ENCODE data around the gene IRF2BP2.

IRF2BP2 gene

DNA sequence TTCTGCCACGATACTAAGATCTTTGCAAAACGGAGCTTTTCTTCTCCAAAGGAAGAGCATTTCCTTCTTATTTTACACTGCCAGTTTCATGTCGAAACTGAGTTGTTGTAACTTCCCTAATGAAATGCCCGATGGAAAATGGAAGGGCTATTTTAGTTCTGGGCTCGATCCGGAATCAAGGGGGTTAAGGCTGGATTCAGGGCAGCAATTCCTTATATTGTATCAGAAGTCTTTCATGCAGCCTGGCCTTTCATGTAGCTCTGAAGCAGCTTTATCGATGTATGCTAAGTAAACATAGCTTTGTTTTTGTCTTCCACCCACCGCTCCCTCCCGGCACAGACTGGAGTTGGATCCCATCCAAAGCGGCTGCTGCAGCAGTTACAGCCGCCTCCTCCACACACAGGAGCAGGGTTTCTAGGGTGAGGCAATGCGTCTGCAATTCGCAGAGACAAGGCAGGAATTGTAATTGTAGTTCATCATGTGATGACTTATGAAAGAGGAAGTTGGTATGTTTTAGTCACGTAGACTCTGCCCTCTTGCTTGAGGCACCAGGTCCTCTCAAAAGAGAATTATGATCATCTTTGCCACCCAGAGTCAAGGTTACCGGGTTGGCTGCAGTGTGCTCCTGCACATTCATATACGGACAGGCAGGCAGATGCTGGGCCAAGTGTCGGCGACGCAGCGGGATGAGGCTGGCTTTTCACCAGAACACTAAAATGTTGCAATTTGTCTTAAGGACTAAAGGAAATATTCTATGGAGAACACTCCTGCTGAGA is 2.6 kb upstream of the IRF2BP2 start:
- DNase-seq = peak; percentile 97

DNA sequence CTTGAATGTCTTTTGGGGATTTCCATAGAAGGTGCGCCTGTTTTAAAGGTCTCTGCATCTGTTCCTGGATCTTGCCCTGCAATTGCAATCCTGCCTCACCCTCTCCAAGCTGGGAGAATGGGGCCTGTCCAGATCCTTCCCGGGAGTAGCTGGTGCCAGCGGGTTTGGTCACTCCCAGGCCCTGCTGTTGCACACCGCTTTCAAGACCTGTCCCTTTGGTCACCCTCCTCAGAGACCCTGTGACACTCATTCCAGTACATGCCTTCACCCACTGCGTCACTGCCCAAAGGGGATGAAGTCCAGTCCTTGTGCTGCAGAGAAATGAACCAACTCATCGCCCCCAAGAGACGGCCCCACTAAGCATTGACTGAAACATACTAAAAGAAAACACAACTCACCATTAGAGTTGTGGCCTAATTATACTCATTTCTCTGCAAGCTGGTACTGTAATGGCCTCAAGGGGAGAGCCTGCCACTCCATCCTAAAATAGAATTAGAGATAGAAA is 1.9 kb upstream of the IRF2BP2 start:
- peak; percentile 83 for DNase-seq

DNA sequence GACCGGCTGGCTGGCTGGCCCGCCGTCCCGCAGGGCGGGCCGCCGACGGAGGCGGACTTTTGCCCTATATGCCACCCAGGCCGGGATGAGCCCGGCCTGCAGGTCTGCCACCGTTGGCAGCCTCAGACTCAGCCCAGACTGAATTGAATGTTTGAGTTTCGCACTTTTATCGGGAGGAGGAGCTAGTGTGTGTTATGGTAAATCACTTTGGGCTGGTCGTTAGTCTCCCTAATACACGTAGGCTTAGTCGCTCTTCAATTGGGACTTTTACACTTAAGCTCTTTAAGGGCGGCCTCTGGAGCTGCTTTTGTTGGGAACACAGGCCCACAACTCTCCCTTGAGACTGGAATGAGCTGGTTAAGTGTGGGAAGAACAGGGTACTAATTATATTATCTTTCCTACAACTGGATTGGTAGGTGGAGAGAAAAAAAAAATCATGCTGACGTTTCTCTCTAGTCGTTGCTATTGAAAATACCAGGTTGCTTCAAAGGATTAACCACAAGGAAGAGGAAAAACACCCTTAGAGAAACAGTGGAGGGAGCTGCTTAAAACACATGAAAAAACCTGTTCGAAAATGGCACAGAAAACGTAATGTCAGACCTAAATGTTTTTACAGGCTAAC is 1.4 kb upstream of the IRF2BP2 start:
- DNase-seq = peak; percentile 91

DNA sequence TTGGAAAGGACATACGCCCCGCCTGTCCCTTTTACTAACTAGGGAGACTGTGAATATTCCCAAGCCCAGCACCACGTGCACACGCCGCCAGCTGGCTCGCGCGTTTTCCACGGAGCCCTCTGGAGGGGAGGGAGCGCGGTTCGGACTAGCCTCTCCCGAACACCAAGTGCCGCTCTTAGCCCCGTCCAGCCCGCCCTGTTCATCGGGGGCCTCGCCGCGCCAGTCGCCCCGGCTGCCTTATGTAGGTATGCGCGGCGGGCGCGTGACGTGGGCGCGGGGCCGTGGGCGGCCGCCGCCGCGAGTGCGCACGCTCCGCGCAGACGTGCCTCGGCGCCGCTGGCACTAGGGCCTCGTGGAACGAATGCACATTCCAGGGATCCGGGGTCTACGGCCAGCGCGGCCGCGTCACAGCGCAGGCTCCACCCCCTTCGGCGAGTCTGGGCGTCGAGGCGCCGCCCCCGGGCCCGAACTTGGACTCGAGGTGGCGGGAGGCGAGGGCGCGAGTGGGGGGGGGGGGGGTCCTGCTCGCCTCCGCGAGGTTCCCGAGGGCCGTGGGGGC is 767 bp upstream of the IRF2BP2 start:
- peak; percentile 66 for DNase-seq

DNA sequence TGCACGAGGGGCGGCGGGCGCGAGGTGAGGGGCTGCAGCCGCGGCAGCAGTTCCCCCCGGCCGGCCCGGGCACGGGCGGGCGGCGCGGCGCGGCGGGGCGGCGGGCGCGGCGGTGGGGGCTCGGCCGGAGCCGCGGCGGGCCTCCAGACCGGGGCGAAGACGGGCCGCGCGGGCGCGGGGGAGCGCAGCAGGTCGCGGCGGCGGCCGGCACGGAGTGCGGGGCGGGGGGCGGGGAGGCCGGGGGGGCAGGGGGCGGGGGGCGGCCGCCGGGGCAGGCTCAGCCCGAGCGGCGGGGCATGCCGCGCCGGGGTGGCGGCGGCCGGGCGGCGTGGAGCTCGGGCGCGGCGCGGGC is 311 bp downstream of the IRF2BP2 start:
- DNase-seq = no peak

DNA sequence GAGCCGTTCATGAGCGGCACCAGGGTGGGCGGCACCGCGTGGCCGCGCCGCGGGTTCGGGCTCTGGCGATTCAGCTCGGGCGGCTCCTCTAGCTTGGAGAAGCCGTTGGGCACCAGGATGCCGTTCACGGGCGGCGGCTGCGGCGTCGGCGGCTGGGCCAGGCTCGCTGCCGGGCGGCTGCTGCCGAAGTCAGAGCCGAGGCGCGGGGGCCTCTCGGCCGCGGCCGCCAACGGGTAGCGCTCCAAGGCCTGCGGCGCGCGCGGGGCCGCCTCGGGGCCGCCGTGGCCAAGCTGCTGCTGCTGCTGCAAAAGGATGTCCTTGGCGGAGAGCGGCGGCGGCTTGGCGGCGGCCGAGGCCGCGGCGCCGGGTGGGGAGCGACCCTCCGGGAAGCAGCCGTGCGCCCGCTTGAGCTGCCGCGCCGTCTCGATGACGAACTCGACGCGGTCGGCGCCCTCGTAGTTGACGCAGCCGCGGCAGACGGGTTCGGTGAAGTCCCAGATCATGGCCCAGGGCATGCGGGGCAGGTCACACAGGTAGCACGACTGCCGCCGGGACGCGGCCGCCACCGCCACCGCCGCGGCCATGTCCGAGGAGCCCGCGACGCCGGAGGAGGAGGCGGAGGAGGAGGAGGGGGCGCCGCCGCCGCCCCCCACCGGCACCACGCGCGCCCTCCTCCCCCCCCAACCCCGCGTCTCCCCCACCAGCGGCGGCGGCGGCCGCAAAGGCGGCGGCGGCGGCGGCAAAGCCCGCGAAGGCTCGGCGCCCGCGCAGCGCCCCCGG is 877 bp downstream of the IRF2BP2 start:
- DNase-seq = no peak

DNA sequence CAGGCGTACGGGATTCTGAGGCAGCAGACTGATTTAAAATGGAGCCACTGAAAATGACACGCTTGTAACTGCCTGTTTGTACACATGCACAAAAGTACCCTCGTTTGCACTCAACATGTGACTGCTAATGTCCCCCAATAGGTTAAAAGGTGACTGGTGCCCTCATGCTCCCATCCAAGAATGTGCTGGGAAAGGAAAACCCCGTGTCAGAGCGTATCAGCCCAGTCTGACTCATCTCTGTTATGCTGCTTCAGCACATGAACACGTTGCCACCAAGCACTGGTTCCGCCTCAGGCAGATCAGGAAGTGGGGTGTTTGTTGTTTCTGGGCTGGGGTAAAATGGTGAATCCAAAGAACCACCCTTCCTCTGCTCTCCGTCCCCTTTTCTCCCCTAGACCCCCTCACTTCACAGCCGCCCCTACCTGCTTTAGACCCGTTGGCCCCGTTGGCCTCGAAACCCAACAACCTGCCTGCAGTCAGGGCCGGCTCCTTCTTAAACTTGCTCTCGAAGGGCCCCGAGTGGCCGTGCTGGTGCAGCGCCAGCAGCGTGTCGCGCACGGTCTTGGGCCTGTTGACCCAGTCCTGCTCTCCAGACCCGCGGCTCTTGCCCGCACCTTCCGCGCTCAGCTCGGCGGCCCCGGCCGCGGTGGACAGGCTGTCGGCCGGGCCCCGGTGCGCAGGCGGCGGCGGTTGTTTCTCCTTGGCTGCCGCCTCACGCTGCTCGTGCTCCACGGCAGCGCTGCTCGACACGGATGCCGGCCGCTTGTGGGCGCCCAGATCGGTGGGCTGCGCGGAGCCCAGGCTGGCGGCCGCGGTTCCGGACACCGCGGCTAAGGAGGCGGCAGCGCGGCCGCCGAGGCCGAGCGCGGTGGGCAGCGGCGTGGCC is 1.7 kb downstream of the IRF2BP2 start:
- peak; percentile 64 for DNase-seq

DNA sequence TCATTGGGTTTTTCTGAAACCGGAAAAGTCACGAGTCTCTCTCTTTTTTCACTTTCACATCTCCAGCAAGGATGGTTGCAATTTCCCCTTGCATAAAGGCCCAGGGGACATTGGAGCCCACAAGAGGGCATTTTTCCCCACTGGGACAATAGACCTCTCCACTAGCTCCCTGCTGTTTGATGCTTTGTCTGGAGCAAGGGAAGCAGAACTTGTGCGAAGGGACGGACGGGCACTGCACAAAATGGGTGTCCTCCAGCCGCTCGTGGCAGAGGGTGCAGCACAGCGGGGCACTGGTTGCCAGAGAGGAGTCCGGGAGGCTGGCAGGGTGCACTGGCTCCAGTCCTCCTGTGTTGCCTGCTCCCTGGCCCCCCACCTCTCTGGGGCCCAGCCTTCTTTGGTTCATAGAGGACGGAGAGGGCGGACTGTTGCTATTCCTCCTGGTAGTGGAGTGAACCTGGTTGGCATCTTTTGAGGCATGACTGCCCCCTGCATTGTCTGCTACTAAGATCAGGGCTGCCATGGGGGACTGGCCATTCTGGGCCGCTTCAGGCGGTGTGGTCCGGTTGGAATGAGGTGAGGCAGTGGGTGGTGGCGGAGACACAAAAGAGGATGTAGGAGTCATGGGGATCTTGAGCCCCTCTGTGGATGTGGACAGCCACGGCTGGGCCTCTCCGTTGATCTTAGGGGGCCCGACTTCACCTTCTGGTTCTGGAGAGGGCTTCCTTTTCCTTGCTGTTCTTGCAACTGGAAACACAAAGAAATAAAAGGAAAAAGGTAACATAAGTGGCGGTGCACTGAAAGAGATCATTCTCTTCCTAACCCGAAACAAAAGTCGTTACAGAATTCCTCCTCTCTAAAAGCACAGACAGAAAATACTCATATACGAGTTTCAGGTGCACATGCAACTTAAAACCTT is 2.6 kb downstream of the IRF2BP2 start:
- DNase-seq = peak; percentile 55

DNA sequence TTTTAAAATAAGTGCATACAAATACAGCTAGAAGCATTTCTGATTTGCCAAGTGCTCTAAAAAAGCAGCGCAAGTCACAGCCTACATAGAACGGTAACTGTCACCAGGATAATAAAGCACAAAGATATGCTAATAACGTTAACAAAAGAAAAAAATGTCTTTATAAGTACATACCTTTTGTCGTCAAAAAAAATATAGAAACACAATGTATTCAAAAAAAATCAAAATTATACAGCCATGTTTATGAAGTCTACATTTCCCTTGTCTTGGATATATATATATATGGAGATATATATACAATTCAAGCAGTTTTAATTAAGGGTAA is 3.2 kb downstream of the IRF2BP2 start:
- DNase-seq = no peak

DNA sequence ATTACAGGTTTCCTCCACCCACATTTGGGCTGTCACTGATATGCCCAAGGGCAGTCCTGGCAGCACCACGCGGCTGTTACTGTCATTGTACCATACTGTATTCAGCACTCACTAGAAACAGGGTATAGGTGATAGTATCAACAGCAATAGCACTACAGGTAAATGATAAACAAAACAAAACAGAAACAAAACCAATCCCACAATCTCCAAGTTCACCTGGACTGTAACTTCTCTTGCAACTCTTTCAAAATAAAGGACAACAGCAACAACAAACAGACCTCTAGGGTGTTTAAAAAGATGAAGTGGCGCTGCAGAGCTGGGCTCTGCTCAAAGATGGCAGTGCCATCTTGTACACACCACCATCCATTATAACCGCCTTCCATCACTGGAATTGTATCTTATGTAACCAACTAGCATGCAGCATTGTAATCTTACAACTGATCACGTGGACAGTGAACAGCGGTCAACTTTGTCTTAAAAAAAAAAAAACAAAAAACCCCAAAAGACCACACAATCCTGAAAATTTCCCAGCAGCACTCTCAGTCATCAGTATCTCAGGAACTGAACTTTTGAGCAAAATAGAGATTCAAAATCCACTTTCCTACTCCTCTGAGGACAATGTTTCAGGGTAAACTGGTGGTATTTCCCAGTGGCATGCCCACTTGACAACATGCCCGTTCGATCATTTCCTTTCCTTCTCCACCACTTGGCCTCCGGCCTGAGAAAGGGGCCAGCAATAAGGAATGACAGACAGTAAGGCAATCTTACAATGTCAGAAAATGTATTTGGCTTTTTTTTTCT is 3.8 kb downstream of the IRF2BP2 start:
- peak; percentile 69 for DNase-seq

DNA sequence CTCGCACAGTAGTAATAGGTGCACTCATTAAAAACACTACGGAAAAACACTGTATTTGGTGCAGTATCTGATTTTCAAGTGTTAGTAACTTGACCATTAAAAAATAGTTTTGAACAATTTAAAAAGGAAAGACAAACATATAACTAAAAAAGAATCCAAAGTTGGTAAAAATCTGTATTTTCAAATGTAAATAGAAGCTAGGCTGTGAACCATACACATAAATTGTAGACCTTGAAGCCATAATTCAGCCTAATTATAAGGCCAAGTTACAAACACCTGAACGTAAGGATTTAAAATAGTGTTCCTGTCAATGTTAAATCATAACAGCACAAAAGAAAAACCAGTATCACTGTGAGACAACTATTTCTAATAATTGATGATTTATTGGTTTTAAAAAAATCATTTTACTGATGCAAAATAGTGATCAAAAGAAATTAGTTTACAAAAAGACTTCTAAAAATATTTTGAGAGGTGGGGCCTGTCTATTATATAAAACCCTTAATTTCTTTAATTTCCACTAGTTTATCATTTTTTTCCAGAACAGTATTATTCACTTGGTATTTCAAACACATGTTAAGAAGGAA is 4.5 kb downstream of the IRF2BP2 start:
- no peak for DNase-seq

DNA sequence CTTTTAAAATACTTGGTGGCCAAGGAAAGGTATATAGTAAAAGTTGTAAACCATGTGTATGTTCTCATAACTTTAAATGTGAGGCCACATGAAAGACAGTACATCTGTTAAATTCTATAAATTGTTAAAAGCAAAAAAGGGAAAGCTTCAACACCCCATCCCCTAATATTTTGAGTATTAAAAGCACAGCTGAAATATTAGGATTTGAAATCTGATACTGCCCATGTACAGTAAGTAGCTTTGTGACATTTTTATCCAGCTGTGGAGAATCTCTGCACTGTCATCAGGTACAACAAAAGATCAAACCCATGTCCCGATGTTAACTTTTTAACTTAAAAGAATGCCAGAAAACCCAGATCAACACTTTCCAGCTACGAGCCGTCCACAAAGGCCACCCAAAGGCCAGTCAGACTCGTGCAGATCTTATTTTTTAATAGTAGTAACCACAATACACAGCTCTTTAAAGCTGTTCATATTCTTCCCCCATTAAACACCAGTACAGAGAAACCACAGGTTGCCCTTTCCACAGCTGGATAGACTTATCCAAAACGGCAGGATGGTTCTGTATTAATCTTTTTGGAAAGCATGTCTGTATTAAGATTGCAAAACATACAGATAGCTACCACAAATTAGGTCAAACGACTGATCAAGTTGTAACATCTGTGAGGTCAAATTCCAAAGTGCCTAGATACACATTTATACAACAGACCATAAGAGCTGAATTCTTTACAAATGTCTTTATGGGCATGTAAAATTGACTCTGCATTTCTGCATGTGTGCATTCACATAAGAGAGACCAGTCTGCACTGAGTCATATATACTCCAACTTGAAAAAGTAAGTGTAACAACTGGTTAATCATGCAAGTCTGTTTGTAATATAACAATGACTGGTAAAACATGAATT is 5.2 kb downstream of the IRF2BP2 start:
- no peak for DNase-seq

DNA sequence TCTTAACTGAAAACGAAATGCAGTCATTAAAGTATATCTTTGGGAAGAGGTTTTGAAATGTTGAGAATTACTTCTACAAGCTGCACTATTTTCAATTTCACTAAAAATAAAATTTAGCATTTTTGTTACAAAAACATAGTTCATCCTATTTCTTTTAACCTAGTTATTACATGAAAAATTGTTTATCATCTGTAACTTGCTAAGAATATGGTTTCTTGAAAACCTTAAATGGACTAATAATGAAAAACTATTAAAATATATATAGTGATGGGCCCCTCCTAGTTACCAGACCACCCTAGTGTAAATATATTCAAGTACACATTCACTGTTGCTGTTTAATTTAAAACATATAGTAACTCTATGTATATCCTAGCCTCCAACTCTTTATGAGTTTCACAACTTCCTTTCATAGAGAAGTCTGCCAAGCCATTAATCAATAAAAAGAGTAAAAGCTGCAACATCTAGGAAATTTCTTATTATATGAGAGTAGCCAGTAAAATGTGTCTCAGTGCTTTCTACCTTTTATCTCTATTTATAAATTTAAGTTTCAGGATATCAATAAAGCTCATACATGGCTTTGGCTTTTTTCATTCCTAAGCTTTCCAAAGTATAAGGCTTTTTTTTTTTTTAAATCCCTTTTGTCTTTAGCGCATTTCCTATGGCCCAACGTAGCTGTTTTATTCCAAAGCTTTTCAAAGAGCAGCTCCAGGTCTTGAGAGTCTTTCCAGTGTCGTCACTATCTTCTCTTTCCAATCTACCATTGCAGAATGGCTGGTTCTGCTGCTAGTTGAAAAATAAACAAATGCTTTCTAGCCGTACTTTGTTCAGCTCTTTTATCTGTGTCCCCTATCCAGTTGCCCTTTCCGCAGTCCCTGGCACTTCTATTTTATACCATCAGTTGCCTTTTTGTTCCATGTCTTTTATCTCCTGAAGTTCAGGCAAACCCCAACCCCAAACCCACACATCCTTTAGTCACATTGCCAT is 6.5 kb downstream of the IRF2BP2 start:
- peak; percentile 67 for DNase-seq

DNA sequence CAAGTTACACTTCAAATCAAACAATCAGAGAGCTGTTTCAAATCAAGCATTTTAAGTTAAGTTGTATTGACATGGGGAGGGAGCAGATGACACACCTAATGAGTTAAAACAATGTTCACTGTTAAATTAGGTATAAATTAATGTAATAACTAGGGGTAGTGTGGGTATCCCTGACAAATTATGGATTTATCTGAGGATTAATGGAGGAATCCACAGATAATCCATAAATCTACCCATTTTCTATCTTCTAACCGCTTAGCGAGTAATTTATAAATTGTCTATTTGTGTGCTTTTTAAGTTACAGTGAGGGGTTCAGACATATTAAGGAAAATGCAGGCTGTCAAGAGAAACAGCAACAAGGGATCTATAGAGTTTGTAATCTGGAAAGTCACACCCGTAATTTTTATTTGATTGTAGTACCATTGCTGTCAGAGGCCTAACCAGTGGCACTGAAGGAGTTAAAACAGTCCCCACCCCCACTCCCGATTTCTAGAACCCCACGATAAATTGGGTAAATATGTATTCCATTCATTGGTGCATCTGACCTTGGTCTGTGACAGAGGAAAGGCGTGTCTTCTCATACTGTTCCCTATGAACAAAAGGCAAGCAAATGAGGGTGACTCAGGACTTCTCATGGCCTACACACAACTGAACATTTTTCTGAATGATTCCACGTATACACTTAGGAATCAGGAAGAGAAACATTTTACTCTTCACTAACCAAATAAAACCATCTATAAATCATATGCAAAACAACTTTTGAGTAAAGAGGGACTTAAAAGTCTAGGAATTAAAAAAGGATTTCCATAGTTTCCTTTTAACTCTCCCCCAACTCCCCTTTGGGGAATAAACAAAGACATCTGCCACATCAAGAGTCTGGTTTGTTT is 7.4 kb downstream of the IRF2BP2 start:
- DNase-seq = peak; percentile 55

DNA sequence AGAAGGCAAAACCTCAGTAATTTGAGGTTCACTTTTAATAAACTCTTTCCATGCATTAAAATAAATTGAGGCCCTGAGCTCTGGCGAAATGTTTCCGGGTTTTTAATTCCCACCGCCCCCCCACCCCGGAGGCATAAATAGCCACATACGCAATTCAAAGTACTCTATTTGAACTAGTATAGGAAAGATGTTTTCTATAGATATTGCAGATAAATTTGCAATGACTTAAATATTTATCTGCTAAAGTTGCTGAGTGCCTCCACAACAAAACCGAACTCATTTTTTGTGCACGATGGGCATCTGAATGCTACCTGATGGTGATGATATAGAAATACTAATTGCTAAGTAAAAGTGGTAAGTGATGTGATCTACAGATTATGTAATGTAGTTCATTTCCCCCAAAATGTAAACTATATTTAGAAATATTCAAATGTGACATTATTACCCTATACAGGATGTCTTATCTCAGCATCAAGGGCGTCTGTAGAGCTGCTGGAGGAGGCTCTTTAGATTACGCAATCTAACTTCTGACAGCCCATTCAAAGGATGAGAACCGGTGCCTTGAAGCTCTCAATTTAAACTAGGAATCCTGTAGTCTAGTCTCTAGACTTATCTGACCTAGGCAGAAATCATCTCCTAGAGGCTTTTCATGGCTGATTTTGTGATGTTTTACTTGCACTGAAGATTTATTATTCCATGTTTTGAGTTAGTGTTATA is 8.5 kb downstream of the IRF2BP2 start:
- peak; percentile 77 for DNase-seq

Data from NCI-H2029 treated with DMSO at 0.1 percent for 48 hours (cell line).